ENCODE data around the gene CFAP46. TPM values are rescaled to one million over a fixed set of nuclear protein-coding genes. Genes with fewer than 3 reads are reported as not detected.

Gene CFAP46
- total and polyA plus RNA-seq, 2 of the 4 experiments (the other 2 are of a cell fraction) = 1.3 to 1.8 TPM

- no peak overlapping the region for H2BK15ac ChIP-seq (ENCODE audit: low read depth, low read length)
- WGBS, 2 experiments (ENCODE audit: extremely low coverage in 2 of 2, insufficient read length in 1 of 2) = 75% methylated on average over 13 of the region's 52 CpGs; no CpG with 5 or more reads in 1 of the 2 experiments
- no peak overlapping the region for H3K4me2 ChIP-seq (ENCODE audit: low read depth, low read length)
- no peak overlapping the region for H3K4me3 ChIP-seq (ENCODE audit: insufficient read depth, low read depth, low read length)
- no peaks in the 10 kb centered on the region for H3K27me3 ChIP-seq (ENCODE audit: control insufficient read depth, insufficient read depth, low read length)
- no peak for DNase-seq
- no peak overlapping the region for H3K4ac ChIP-seq (ENCODE audit: low read depth, low read length)
- H3K27ac ChIP-seq (ENCODE audit: insufficient read depth, low read length) = no peak overlapping the region
- H3K9me3 ChIP-seq (ENCODE audit: control insufficient read depth, insufficient read depth, low read length) = no peaks in the 10 kb centered on the region
- no peak overlapping the region for H3K9ac ChIP-seq (ENCODE audit: low read depth, low read length)
- ATAC-seq (ENCODE audit: low read depth) = no peak
- no peak overlapping the region for H4K8ac ChIP-seq (ENCODE audit: low read depth in 2 of 2, low read length in 2 of 2)
- no peak overlapping the region for H3K56ac ChIP-seq (ENCODE audit: extremely low read depth, insufficient read depth, low read length)
- intact Hi-C loops (cut with micrococcal nuclease) (no loop called here), dilution Hi-C loops (cut with HindIII; ENCODE audit: low sequenced_read_pairs, unreplicated experiment) (no loop called here), in situ Hi-C loops (cut with MboI; ENCODE audit: low sequenced_read_pairs) (no loop called here)
- H3K23ac ChIP-seq (ENCODE audit: low read depth, low read length) = no peak overlapping the region
- BruUV-seq (replicated peaks) = no TSS peak
- no peak overlapping the region for H2AFZ ChIP-seq (replicated peaks; ENCODE audit: low read length, poor library complexity)
- H3K14ac ChIP-seq (replicated peaks; ENCODE audit: low read depth, low read length) = no peak overlapping the region
- no peak overlapping the region for H2AK5ac ChIP-seq (ENCODE audit: low read depth, low read length)
- TF ChIP-seq USF2 (IDR thresholded peaks at IDR 0.05; ENCODE audit: low read depth, low read length) (no peak), ELK1 (IDR thresholded peaks at IDR 0.05; ENCODE audit: borderline replicate concordance, low read depth, low read length) (no peak), POLR2A (IDR thresholded peaks at IDR 0.05; ENCODE audit: low read depth, low read length) (no peak), RAD21 (IDR thresholded peaks at IDR 0.05; ENCODE audit: low read length) (no peak), BHLHE40 (IDR thresholded peaks at IDR 0.05; ENCODE audit: low read depth, low read length) (no peak), RFX5 (IDR thresholded peaks at IDR 0.05; ENCODE audit: low read depth, low read length) (no peak)
- POLR2A ChIA-PET (ENCODE audit: unreplicated experiment) = no interaction called here
- CTCF ChIA-PET = no interaction called here
- H4K5ac ChIP-seq (ENCODE audit: low read depth, low read length) = no peak overlapping the region
- no peaks in the 10 kb centered on the region for H3K79me1 ChIP-seq (ENCODE audit: low read depth in 1 of 2, low read length in 2 of 2)
- no peak overlapping the region for H3K18ac ChIP-seq (ENCODE audit: low read depth, low read length)
- H2BK5ac ChIP-seq (ENCODE audit: low read depth, low read length, poor library complexity, severe bottlenecking) = no peak overlapping the region
- H3K36me3 ChIP-seq (ENCODE audit: control insufficient read depth, insufficient read depth, low read length) = no peaks in the 10 kb centered on the region
- no peak overlapping the region for H4K91ac ChIP-seq (ENCODE audit: insufficient read depth, low read depth, low read length)
- no peak overlapping the region for H2BK20ac ChIP-seq (ENCODE audit: low read depth, low read length)
- no peak overlapping the region for H2AK9ac ChIP-seq (replicated peaks; ENCODE audit: low read depth, low read length, poor library complexity)
- no peaks in the 10 kb centered on the region for H3K4me1 ChIP-seq (ENCODE audit: control insufficient read depth, insufficient read depth, low read length)
- H2BK120ac ChIP-seq (ENCODE audit: low read depth, low read length) = no peak overlapping the region
- no peaks in the 10 kb centered on the region for H4K20me1 ChIP-seq (ENCODE audit: insufficient read depth, low read length)
- no peaks in the 10 kb centered on the region for H3K9me1 ChIP-seq (ENCODE audit: insufficient read depth, low read length)
Observed at GRCh38 chr10:132926777-132927650, 15.4 kb downstream of the CFAP46 start.
